ENCODE measurements around the gene SLC4A3. TPM values are rescaled to one million over a fixed set of nuclear protein-coding genes. Genes with fewer than 3 reads are reported as not detected.

Gene SLC4A3
- total RNA-seq, 1 experiment from 2014 or later = 0.52 TPM

DNA sequence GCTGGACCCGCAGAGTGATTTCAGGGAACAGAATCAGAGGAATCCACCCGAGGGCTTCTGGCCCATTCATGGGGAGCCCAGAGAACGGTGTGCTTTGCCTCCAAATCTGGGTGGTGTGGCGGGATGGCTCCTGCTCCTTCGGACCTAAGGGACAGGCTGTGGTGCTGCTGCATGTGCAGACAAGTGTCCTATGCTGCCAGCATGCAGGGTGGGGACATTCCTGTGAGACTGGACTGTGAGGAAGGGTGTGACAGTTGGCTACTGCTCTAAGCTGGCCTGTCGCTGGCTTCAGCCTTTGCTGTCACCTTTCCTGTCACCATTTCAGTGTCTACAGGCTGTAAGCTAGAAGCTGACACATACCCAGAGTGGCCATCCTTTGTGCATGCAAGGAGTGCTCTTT, 2.9 kb upstream of the SLC4A3 start:
- ChIA-PET CTCF (no interaction called here), POLR2A (ENCODE audit: low non-redundant PET) (no interaction called here)
- no peaks in the 10 kb centered on the region for H3K4me1 ChIP-seq (ENCODE audit: insufficient read depth, low read length, poor library complexity, severe bottlenecking)
- no peak for DNase-seq (ENCODE audit: low spot score)
- no TSS peak for BruUV-seq (replicated peaks)
- no peaks in the 10 kb centered on the region for H3K9me3 ChIP-seq (ENCODE audit: low read depth, low read length, poor library complexity, severe bottlenecking)
- intact Hi-C loops (cut with micrococcal nuclease; ENCODE audit: unreplicated experiment) = no loop called here
- no peaks in the 10 kb centered on the region for H3K36me3 ChIP-seq (ENCODE audit: insufficient read depth, low read length, poor library complexity, severe bottlenecking)
- no peak overlapping the region for H3K27ac ChIP-seq (ENCODE audit: low read depth, low read length, poor library complexity, severe bottlenecking)
- H3K4me3 ChIP-seq (ENCODE audit: low read depth, low read length, poor library complexity, severe bottlenecking) = no peak overlapping the region
- H3K27me3 ChIP-seq (replicated peaks; ENCODE audit: insufficient read depth, low read depth, low read length, poor library complexity) = peaks cover 2% of the 10 kb centered on the region
- TF ChIP-seq, protein P1, sequence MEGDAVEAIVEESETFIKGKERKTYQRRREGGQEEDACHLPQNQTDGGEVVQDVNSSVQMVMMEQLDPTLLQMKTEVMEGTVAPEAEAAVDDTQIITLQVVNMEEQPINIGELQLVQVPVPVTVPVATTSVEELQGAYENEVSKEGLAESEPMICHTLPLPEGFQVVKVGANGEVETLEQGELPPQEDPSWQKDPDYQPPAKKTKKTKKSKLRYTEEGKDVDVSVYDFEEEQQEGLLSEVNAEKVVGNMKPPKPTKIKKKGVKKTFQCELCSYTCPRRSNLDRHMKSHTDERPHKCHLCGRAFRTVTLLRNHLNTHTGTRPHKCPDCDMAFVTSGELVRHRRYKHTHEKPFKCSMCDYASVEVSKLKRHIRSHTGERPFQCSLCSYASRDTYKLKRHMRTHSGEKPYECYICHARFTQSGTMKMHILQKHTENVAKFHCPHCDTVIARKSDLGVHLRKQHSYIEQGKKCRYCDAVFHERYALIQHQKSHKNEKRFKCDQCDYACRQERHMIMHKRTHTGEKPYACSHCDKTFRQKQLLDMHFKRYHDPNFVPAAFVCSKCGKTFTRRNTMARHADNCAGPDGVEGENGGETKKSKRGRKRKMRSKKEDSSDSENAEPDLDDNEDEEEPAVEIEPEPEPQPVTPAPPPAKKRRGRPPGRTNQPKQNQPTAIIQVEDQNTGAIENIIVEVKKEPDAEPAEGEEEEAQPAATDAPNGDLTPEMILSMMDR (conservative IDR thresholded peaks at IDR 0.05; ENCODE audit: low read depth, low read length) = no peak
- TF ChIP-seq EZH2 (IDR thresholded peaks at IDR 0.05; ENCODE audit: borderline replicate concordance, low read depth, low read length, poor library complexity, severe bottlenecking) = no peak

DNA sequence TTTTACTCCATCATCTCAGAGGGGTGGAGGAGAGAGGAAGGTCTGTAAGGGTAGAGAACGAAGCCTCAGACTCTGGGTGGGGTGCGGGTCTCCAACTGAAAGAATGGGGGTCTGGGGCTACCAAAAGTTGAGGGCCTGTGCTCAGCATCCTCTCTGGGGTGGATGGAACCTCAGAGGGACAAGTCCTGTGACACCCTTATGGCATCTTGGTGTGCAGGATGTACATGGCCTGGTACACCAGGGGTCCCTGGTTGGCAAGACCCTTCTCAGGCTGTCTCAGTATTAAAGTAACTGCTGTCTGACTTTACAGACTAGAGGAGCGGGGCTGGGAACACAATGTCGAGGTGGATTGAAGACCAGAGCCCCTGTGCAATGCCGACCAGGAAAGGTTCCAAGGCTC, 2.3 kb upstream of the SLC4A3 start:
- ChIA-PET POLR2A (ENCODE audit: low non-redundant PET) (no interaction called here), CTCF (no interaction called here)
- H3K27ac ChIP-seq (ENCODE audit: low read depth, low read length, poor library complexity, severe bottlenecking) = no peak overlapping the region
- intact Hi-C loops (cut with micrococcal nuclease; ENCODE audit: unreplicated experiment) = no loop called here
- no TSS peak for BruUV-seq (replicated peaks)
- no peak for TF ChIP-seq EZH2 (IDR thresholded peaks at IDR 0.05; ENCODE audit: borderline replicate concordance, low read depth, low read length, poor library complexity, severe bottlenecking)
- TF ChIP-seq, protein P1 (conservative IDR thresholded peaks at IDR 0.05; ENCODE audit: low read depth, low read length) = no peak
- no peaks in the 10 kb centered on the region for H3K4me1 ChIP-seq (ENCODE audit: insufficient read depth, low read length, poor library complexity, severe bottlenecking)
- no peak for DNase-seq (ENCODE audit: low spot score)
- H3K9me3 ChIP-seq (ENCODE audit: low read depth, low read length, poor library complexity, severe bottlenecking) = no peaks in the 10 kb centered on the region
- H3K27me3 ChIP-seq (replicated peaks; ENCODE audit: insufficient read depth, low read depth, low read length, poor library complexity) = peaks cover 2% of the 10 kb centered on the region
- H3K36me3 ChIP-seq (ENCODE audit: insufficient read depth, low read length, poor library complexity, severe bottlenecking) = no peaks in the 10 kb centered on the region
- H3K4me3 ChIP-seq (ENCODE audit: low read depth, low read length, poor library complexity, severe bottlenecking) = no peak overlapping the region

DNA sequence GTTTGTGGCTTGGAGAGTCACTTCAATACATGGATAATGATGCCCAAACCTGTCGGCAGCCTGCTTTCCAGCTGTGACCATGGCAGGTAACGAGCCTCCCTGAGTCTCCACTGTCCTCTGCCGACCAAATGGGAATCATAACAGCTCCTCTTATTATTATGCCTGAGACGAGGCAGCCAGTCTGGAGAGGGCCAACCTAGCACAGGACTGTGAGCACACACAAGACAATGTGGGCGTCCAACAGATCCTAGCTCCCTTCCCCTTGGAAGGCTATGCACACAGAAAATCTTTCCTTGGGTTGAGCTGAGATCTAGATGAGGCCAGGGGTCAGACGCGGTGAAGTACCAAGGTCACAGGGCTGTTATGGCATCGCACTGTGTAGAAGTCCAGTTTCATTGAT, 890 bp upstream of the SLC4A3 start:
- no peaks in the 10 kb centered on the region for H3K9me3 ChIP-seq (ENCODE audit: low read depth, low read length, poor library complexity, severe bottlenecking)
- no peak for TF ChIP-seq EZH2 (IDR thresholded peaks at IDR 0.05; ENCODE audit: borderline replicate concordance, low read depth, low read length, poor library complexity, severe bottlenecking)
- TF ChIP-seq, protein P1 (conservative IDR thresholded peaks at IDR 0.05; ENCODE audit: low read depth, low read length) = no peak
- intact Hi-C loops (cut with micrococcal nuclease; ENCODE audit: unreplicated experiment) = no loop called here
- ChIA-PET POLR2A (ENCODE audit: low non-redundant PET) (no interaction called here), CTCF (interaction anchor here (0.6 kb wide), 1 partner anchor 939 kb away, joined by 5 read pairs; no protein-coding TSS in a partner anchor)
- no peak for DNase-seq (ENCODE audit: low spot score)
- no peak overlapping the region for H3K27ac ChIP-seq (ENCODE audit: low read depth, low read length, poor library complexity, severe bottlenecking)
- H3K4me1 ChIP-seq (ENCODE audit: insufficient read depth, low read length, poor library complexity, severe bottlenecking) = no peaks in the 10 kb centered on the region
- peaks cover 2% of the 10 kb centered on the region for H3K27me3 ChIP-seq (replicated peaks; ENCODE audit: insufficient read depth, low read depth, low read length, poor library complexity)
- H3K36me3 ChIP-seq (ENCODE audit: insufficient read depth, low read length, poor library complexity, severe bottlenecking) = no peaks in the 10 kb centered on the region
- H3K4me3 ChIP-seq (ENCODE audit: low read depth, low read length, poor library complexity, severe bottlenecking) = no peak overlapping the region
- no TSS peak for BruUV-seq (replicated peaks)
